Naive B cell (primary cell): ENCODE measurements around the gene TFAP2B. TPM values are rescaled to one million over a fixed set of nuclear protein-coding genes. Genes with fewer than 3 reads are reported as not detected.

Experiments
- ATAC-seq, 2 donors: fragments of 150-1000 bp; cut with Tn5 transposase; 2 replicates each; pipeline ENCODE4 v1.10.0; 2021; ENCODE audit warnings: low read depth in 2 of 2, mild to moderate bottlenecking in 2 of 2, moderate library complexity in 2 of 2
- DNase-seq: peaks from one replicate; pipeline ENCODE4 v3.0.0; 2022
- H3K27ac Mint-ChIP-seq, 6 donors: one replicate each; pipeline ENCODE4 v1.8.0; 2020 to 2022; ENCODE audit warnings: mild to moderate bottlenecking in 6 of 6, mixed read lengths in 6 of 6, moderate library complexity in 5 of 6, inconsistent platforms in 2 of 6
- H3K27me3 Mint-ChIP-seq, 3 donors: one replicate each; pipeline ENCODE4 v1.8.0; 2021 to 2022; ENCODE audit warnings: mixed read lengths in 3 of 3, mild to moderate bottlenecking in 1 of 3
- H3K36me3 Mint-ChIP-seq, 2 donors: one replicate each; pipeline ENCODE4 v1.8.0; 2020 to 2022; ENCODE audit warnings: mixed read lengths in 2 of 2, inconsistent platforms in 1 of 2, mild to moderate bottlenecking in 1 of 2
- H3K4me1 Mint-ChIP-seq, 3 donors: one replicate each; pipeline ENCODE4 v1.8.0; 2020 to 2022; ENCODE audit warnings: mixed read lengths in 3 of 3, inconsistent platforms in 1 of 3, mild to moderate bottlenecking in 1 of 3, moderate library complexity in 1 of 3
- H3K4me3 Mint-ChIP-seq, 8 donors: one replicate each; pipeline ENCODE4 v1.8.0; 2020 to 2022; ENCODE audit warnings: mild to moderate bottlenecking in 8 of 8, mixed read lengths in 8 of 8, moderate library complexity in 8 of 8, inconsistent platforms in 2 of 8
- H3K9me3 Mint-ChIP-seq, 7 donors: one replicate each; pipeline ENCODE4 v1.8.0; 2020 to 2022; ENCODE audit warnings: mixed read lengths in 7 of 7, mild to moderate bottlenecking in 5 of 7, inconsistent platforms in 2 of 7, moderate library complexity in 1 of 7
- polyA plus RNA-seq, 6 donors: library from polyadenylated mRNA; unstranded; fragments of 300-500 nt; fragmentation: Illumina TruSeq; gene quantifications; one replicate each; pipeline ENCODE4 v1.2.3, GENCODE V29; 2021; ENCODE audit warnings: low read depth in 6 of 6

TFAP2B gene
- polyA plus RNA-seq, 6 donors from 2014 or later, result not detected

- Mint-ChIP-seq H3K9me3 (peaks cover 0 to 25% (median 5%) of the 10 kb centered on the region in 7 donors), H3K4me1 (peaks cover 0 to 2% (median 0%) of the 10 kb centered on the region in 3 donors), H3K36me3 (peaks cover 0 to 2% of the 10 kb centered on the region in 2 donors), H3K27ac (peak overlapping the region in 1 of 6 donors; percentile 39), H3K4me3 (no peak overlapping the region), H3K27me3 (peaks cover 64 to 97% (median 85%) of the 10 kb centered on the region in 3 donors)
- DNase-seq (no peak), ATAC-seq (no peak)
Observed at GRCh38 chr6:50845499-50846143, 26.9 kb downstream of the TFAP2B start.

- peaks cover 0 to 2% (median 0%) of the 10 kb centered on the region in 3 donors for H3K4me1 Mint-ChIP-seq
- DNase-seq, result no peak
- H3K27ac Mint-ChIP-seq, result no peak overlapping the region
- peaks cover 67 to 97% (median 78%) of the 10 kb centered on the region in 3 donors for H3K27me3 Mint-ChIP-seq
- peaks cover 0 to 25% (median 5%) of the 10 kb centered on the region in 7 donors for H3K9me3 Mint-ChIP-seq
- no peaks in the 10 kb centered on the region for H3K36me3 Mint-ChIP-seq
- no peak for ATAC-seq
- peak overlapping the region in 1 of 8 donors; percentile 52 for H3K4me3 Mint-ChIP-seq
Observed at GRCh38 chr6:50846144-50846851, 27.6 kb downstream of the TFAP2B start.

- Mint-ChIP-seq H3K27me3 (peaks cover 68 to 97% (median 73%) of the 10 kb centered on the region in 3 donors), H3K9me3 (peaks cover 0 to 25% (median 5%) of the 10 kb centered on the region in 7 donors), H3K36me3 (no peaks in the 10 kb centered on the region), H3K4me1 (peaks cover 0 to 2% (median 0%) of the 10 kb centered on the region in 3 donors), H3K4me3 (peak overlapping the region in 1 of 8 donors; percentile 52), H3K27ac (no peak overlapping the region)
- no peak for ATAC-seq
- no peak for DNase-seq
Observed at GRCh38 chr6:50846852-50847155, 28.1 kb downstream of the TFAP2B start.

GRCh38 chr6:50847890-50848594 is 29.4 kb downstream of the TFAP2B start:
- H3K9me3 Mint-ChIP-seq, result peaks cover 0 to 23% (median 8%) of the 10 kb centered on the region in 7 donors

GRCh38 chr6:50848989-50849795 is 30.5 kb downstream of the TFAP2B start:
- no peak overlapping the region for H3K27ac Mint-ChIP-seq
- peaks cover 0 to 21% (median 10%) of the 10 kb centered on the region in 7 donors for H3K9me3 Mint-ChIP-seq
- no peaks in the 10 kb centered on the region for H3K4me1 Mint-ChIP-seq

More at GRCh38 chr6:50847890-50848594, 29.4 kb downstream of the TFAP2B start:
- no peak for DNase-seq
- Mint-ChIP-seq H3K36me3 (no peaks in the 10 kb centered on the region), H3K27ac (no peak overlapping the region), H3K27me3 (peaks cover 70 to 97% (median 79%) of the 10 kb centered on the region in 3 donors), H3K4me3 (no peak overlapping the region), H3K4me1 (peaks cover 0 to 2% (median 0%) of the 10 kb centered on the region in 3 donors)
- no peak for ATAC-seq

GRCh38 chr6:50849796-50850180 is 31.1 kb downstream of the TFAP2B start:
- H3K36me3 Mint-ChIP-seq, result no peaks in the 10 kb centered on the region
- peaks cover 0 to 18% (median 10%) of the 10 kb centered on the region in 7 donors for H3K9me3 Mint-ChIP-seq
- no peak overlapping the region for H3K27ac Mint-ChIP-seq
- H3K4me3 Mint-ChIP-seq, result no peak overlapping the region
- no peak for ATAC-seq
- no peak for DNase-seq
- H3K27me3 Mint-ChIP-seq, result peaks cover 76 to 99% (median 80%) of the 10 kb centered on the region in 3 donors
- H3K4me1 Mint-ChIP-seq, result no peaks in the 10 kb centered on the region

More at GRCh38 chr6:50848989-50849795, 30.5 kb downstream of the TFAP2B start:
- Mint-ChIP-seq H3K4me3 (no peak overlapping the region), H3K36me3 (no peaks in the 10 kb centered on the region), H3K27me3 (peaks cover 77 to 99% (median 84%) of the 10 kb centered on the region in 3 donors)
- DNase-seq (no peak), ATAC-seq (no peak)

- no peak overlapping the region for H3K27ac Mint-ChIP-seq
- H3K9me3 Mint-ChIP-seq, result peaks cover 0 to 18% (median 10%) of the 10 kb centered on the region in 7 donors
- no peaks in the 10 kb centered on the region for H3K36me3 Mint-ChIP-seq
- DNase-seq (no peak), ATAC-seq (no peak)
- no peaks in the 10 kb centered on the region for H3K4me1 Mint-ChIP-seq
- peak overlapping the region in 1 of 8 donors; percentile 28 for H3K4me3 Mint-ChIP-seq
- peaks cover 72 to 92% (median 74%) of the 10 kb centered on the region in 3 donors for H3K27me3 Mint-ChIP-seq
Observed at GRCh38 chr6:50850223-50851048, 31.8 kb downstream of the TFAP2B start.

- H3K27me3 Mint-ChIP-seq, result peaks cover 66 to 84% (median 68%) of the 10 kb centered on the region in 3 donors
- no peaks in the 10 kb centered on the region for H3K36me3 Mint-ChIP-seq
Observed at GRCh38 chr6:50851049-50851845, 32.6 kb downstream of the TFAP2B start.

GRCh38 chr6:50853939-50854338 is 35.3 kb downstream of the TFAP2B start:
- no peak overlapping the region for H3K4me3 Mint-ChIP-seq
- ATAC-seq, result no peak
- no peaks in the 10 kb centered on the region for H3K36me3 Mint-ChIP-seq
- H3K9me3 Mint-ChIP-seq, result peaks cover 0 to 18% (median 5%) of the 10 kb centered on the region in 7 donors
- H3K27me3 Mint-ChIP-seq, result peaks cover 39 to 59% (median 48%) of the 10 kb centered on the region in 3 donors
- H3K27ac Mint-ChIP-seq, result no peak overlapping the region
- DNase-seq, result no peak
- H3K4me1 Mint-ChIP-seq, result no peaks in the 10 kb centered on the region

More at GRCh38 chr6:50851049-50851845, 32.6 kb downstream of the TFAP2B start:
- Mint-ChIP-seq H3K4me1 (no peaks in the 10 kb centered on the region), H3K27ac (no peak overlapping the region), H3K9me3 (peaks cover 0 to 15% (median 10%) of the 10 kb centered on the region in 7 donors), H3K4me3 (no peak overlapping the region)
- ATAC-seq (no peak), DNase-seq (no peak)

GRCh38 chr6:50861692-50862091 is 43.0 kb downstream of the TFAP2B start:
- Mint-ChIP-seq H3K4me3 (no peak overlapping the region), H3K27ac (no peak overlapping the region), H3K27me3 (peaks cover 0 to 12% (median 8%) of the 10 kb centered on the region in 3 donors), H3K4me1 (no peaks in the 10 kb centered on the region), H3K36me3 (no peaks in the 10 kb centered on the region), H3K9me3 (peaks cover 0 to 11% (median 4%) of the 10 kb centered on the region in 7 donors)
- DNase-seq (no peak), ATAC-seq (no peak)

- Mint-ChIP-seq H3K27ac (no peak overlapping the region), H3K4me1 (no peaks in the 10 kb centered on the region), H3K4me3 (no peak overlapping the region), H3K36me3 (no peaks in the 10 kb centered on the region), H3K9me3 (peaks cover 0 to 9% (median 3%) of the 10 kb centered on the region in 7 donors), H3K27me3 (peaks cover 0 to 12% (median 8%) of the 10 kb centered on the region in 3 donors)
- ATAC-seq (no peak), DNase-seq (no peak)
Observed at GRCh38 chr6:50862176-50862575, 43.5 kb downstream of the TFAP2B start.
